Measurements from ENCODE around the gene ARL4A.
A peak's percentile ranks its signal among the peaks of the same experiment; 100 is the strongest.
"Not testable (repeated sequence)": the region's sequence is repeated elsewhere in the genome, so short reads cannot be mapped to it uniquely, and the experiment has no call there.

ARL4A gene, protein sequence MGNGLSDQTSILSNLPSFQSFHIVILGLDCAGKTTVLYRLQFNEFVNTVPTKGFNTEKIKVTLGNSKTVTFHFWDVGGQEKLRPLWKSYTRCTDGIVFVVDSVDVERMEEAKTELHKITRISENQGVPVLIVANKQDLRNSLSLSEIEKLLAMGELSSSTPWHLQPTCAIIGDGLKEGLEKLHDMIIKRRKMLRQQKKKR

DNA sequence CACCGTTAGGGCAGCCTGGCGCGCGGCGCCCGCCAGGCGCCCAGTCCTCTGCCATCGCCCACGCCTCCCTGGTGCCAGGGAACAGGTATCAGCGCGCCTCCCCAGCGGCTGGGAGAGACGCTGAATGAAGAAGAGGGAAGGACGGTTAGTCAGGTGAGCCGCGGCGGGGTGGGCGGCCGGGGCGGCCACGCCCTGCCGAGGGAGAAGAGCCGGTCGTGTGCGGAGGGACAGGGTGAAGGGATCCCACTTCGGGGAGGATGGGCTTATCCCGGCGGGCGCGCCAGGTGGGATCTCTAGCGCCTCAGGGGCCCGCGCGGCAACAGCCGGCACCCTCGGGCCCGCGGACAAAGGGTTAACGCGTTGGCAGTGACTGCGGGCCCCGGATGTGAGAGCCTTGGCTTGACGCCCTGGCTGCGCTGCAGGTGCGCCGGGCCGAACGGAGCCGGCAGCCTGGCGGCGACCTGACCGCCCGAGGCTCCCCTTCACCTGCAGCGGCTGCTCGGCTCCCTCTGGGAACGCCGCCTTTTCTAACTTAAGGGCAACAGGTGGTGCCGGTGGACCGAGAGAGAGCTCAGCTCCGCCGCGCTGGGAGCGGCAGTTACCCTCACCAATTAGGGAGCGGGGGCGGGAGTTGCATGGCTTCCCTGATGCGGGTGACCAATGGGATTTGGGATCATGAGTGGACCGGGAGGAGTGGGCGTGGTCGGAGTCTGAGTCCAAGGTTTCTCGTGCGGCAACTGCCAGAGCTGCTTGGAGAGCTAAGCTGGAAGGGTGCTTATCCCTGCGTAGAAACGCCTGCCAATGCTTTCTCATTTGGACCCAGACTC is at the start of gene ARL4A:
ARL4A (plus strand) TSS at position 743 of the 827 bp plus-strand sequence. CDS start 622 bp downstream, outside the sequence.
- DNase-seq = peak; percentile 93

DNA sequence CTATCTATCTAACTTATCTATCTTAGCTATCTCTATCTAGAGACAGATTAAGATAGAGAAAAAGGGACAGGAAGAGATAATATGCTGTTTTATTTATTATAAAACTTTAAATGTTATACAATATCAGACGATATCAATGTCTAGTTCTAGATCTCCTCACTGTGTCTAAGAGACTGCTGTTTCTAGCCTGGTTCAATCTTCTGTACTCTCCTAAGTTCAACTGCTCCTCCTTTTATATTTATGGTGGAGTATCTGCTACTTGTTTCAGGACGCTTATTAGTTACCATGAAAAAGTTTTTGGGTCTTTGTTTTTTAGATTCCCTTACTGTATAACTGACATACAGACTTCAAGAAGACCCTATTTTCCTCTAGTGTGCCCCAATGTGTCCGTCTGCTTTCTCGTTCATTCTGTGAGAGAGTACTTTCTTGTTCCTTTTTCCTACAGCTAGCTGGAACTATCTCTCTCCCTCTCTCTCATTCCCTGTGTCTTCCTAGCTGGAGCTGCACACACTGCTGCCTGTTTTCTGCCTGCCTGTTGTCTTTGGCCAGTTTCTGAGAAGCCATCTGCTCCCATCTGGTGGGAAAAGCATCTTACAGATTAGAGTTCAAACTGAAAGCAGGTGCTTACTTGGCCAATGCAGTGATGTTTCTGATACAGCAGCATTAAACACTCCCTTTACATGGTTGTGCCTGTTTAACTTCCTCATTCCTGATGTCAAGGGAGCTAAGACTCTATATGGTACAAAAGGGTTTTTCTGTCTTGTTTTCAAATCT is 49.4 kb upstream of the ARL4A start:
- no peak for DNase-seq

DNA sequence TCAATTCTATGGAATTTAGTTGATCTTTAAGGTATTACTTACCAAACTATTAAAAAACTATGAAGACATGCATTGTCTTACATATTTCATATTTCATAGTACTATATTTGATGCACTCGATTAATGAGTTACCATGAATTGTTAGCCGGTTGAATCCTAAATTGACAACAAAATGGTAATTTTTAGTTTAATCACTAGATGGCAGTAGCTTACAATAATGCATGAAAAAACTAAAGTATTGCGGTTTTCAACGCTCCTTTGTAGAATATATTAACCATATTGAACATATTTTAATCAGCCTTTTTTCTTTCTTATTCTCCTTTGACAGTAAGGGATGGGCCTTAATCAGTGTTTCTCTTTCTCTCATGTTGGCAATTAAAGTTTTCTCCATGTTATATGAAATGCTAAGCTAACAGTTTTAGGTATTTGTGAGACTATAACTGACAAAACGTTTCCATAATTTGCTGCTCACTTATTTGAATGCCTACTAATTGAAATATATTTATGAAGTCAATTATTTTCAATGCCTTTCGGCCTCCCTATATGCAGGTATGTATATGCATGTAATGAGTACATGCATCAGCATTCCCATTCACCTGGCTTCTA is 48.5 kb upstream of the ARL4A start:
- DNase-seq = no peak

DNA sequence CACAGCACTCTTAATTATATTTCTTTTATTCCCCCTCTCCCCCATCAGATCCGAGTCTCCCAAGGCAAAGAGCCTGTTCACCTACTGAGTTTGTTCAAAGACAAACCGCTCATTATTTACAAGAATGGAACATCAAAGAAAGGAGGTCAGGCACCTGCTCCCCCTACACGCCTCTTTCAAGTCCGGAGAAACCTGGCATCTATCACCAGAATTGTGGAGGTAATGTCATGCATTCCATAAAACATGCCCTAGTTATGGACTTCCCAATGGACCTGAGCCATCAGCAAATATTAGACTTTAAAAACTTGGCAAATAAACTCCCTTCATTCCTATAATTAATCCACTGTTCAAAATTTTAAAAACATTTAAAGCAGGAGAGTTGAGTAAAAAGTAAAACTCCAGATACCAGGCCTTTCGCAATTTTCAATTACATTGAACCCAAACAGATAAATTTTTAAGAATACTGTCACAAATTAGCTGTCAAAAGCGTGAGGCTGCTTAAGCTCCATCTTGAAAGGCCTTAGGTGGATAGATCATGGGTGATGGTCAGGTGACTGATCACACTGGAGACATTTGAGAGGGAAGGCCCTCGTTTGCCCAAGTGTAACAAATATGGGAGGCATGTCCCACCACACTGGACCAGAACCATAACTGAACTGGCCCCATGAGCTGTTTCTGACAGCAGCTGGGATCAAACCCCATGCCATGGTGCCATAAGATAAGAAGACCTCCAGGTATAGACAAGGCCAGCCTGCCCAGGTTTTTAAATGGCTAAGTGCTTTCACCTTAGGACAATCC is 46.9 kb upstream of the ARL4A start:
- DNase-seq = no peak

DNA sequence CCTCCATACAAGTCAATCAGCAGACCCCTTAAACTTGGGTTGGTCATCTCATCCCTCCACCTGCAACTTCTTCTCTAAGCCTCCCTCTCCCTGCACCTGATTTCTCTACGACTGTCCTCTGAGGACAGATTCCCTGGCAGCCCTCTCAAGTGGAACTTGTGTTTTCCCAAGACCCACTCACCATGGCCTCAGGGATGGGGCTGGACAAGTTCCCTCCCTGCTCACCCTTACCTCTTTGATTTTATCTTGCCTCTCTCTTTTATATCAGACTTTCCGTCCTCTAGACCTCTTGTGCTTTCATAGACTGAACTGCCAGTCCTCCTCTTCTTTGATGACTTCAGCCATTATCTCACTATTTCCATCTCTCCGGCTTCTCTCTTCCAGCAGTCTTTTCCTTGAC is 46.2 kb upstream of the ARL4A start:
- DNase-seq = no peak

DNA sequence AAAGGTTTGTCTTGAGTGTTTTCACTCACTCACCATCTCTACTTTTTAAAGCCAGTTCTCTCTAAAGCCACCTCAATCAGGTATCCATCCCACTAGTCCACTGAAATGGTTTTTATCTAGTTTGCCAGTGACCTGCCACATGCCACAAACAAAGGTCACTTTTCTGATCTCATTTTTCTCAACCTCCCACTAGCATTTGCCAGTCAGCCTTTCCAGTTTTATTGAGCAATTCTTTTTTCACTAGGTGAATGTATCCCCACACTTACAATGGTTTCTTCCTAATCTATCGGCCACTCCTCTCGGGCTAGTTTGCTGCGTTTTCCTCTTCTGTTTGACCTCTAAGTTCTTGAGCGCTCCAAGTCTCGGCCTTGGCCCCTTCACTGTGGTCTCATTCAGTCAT is 44.9 kb upstream of the ARL4A start:
- no peak for DNase-seq

DNA sequence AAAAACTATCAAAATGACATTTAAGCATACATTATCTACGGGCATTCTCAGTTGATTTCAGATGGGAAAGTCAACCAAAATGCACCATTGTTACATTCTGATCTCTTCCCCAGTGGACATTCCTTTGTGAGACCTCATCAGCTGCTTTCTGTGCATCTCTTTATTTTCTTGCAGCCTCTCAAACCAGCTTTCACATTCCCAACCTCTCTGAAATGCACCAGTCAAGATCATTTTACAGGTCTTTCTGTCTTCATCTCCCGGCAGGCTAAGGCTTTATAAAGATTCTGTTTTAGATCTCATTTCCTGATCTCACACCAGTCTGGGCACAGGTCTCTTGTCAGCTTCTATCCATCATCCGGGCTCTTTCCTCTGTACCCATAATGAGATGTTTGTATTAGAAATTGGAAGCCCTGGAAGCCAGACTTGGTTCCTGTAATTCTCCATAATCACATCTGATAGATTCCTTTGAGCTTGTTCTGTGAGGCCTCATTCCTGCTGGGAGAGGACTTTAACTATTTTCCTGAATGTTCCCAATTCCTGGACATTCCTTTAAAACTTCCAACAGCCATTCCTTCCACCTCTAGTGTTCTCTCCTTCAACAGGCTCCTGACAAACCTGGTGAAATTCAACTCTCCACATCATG is 44.3 kb upstream of the ARL4A start:
- no peak for DNase-seq

DNA sequence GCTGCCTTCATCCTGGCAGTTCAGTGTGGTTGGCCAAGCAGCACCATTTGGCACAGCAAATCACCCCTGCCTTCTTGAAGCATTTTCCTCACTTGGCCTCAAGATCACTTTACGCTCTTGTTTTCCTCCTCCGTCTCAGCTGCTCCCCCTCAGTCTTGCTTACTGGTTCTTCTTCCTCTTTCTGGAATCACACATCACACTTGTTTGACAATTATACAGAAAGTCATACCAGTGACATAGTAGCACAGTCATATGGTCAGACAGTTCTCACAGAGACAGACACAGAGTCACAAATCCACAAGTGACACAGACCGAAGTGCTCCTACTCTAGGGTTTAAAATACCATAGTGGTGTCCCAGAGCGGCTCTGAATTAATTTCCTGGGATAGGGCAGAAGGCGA is 43.8 kb upstream of the ARL4A start:
- no peak for DNase-seq

DNA sequence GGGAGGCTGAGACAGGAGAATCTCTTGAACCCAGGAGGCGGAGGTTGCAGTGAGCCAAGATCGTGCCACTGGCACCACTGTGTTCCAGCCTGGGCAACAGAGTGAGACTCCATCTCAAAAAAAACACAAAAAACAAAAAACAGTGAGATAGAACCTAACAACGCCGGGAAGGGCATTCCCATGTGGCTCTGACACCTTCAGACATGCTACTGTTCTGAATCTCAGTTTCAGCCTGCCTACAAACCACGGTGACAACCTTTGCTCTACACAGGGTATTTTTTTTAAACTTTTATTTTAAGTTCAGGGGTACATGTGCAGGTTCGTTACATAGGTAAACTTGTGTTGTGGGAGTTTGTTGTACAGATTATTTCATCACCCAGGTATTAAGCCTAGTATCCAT is 42.2 kb upstream of the ARL4A start:
- not testable (repeated sequence) for DNase-seq

DNA sequence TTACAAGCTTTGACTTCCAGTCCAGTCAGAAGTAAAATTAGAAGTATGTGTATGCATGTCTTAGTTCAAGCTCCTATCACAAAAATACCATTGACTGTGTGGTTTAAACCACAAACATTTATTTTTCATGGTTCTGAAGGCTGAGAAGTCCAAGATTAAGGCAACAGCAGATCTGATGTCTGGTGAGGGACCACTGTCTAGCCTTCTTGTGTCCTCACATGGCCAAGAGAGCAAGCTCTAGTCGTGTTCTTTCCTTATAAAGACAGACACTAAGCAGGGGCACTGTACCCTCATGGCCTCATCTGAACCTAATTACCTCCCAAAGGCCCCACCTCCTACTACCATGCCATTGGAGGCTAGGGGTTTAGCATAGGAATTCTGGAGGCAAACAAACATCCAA is 41.3 kb upstream of the ARL4A start:
- DNase-seq = no peak

DNA sequence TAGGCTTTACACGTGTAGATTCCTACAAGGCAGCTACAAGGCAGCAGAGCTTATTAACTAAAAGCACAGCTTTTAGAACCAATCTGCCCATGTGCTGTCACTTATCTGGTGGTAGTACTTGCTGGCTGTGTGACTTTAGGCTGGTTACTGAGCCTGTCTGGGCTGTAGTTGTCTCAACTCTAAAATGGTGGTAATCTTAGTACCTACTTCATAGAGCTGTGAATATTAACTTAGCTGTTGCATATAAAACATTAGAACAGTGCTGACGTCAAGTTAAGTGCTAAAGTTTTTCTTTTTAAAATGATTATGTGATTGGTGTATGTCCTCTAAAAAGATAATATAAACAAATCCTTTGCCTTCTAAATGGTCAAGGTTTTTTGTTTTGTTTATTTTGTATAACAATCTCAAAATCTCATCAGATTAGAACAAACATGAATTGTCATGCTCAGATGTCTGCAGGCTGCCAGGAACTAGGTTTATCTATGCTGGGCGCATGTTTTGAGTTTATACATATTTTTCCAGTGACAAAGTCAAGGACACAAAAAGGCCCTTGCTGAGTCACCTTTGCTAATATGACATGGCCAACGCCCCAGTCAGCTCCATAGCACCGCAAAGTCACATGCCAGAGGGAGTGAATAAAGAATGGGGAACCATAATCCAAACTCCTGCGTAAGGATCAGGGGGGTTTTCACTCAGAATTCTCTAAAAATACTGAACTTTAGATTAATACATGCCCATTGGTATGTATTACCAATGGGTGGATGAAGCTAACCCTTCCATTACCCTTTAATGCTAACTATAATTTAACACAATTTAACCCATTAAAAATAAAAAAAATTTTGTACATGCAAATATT is 39.8 kb upstream of the ARL4A start:
- no peak for DNase-seq

DNA sequence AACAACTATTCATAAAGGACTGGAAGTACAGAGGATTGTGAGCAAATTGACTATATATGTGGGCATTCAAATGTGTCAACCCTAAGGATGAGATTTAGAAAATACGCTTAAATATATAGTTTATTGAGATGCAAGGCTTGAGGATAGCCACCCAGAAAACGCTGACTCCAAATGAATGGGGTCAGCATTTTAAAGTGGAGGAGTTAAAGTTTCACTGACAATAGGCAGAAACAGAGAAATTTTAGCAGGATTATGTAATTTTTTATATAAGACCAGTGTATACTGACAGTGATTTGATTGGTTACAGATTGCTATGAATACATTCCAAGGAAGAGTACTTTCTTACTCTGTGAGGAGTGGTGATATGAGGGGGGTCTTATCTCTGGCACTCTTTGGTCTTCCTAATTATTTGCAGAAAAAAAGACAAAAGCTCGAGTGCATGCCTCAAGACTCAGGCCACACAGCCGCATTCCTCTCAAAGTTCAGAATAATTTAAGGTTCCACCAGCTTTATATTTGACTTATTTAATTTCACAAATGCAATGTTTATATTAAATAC is 38.6 kb upstream of the ARL4A start:
- DNase-seq = no peak

DNA sequence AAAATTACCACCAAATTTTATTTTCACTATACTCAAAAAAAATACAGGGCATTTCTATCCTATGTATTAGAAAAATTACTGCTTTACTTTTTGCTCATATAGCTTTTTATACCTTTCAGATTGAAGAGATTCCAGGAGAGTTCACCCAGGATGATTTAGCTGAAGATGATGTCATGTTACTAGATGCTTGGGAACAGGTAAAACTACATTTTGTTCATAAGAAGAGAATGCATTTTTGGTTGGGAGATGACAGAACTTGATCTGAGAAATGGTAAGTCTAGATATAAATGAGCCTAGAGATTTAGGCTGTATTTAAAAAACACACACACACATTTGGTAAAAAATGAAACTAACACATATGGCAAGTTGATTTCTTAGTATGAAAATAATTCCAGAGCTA is 38.1 kb upstream of the ARL4A start:
- DNase-seq = no peak

DNA sequence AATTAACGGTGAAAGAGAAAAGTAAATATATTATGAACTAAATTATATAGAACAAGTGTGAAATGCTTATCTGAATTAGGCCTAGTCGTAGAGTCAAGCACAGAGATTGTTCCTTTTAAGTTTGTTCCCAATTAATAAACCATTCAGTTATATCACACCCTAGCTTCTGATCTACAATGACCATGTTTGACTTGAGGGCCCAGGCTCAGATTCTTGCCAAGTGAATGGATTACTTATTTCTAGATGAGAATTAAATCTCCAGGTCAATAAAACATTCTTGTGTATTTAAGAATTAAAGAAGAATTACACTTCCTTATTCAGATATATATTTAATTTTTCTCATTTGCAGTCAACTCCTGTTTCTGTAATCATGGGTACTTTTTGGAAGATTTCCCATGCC is 37.4 kb upstream of the ARL4A start:
- no peak for DNase-seq

DNA sequence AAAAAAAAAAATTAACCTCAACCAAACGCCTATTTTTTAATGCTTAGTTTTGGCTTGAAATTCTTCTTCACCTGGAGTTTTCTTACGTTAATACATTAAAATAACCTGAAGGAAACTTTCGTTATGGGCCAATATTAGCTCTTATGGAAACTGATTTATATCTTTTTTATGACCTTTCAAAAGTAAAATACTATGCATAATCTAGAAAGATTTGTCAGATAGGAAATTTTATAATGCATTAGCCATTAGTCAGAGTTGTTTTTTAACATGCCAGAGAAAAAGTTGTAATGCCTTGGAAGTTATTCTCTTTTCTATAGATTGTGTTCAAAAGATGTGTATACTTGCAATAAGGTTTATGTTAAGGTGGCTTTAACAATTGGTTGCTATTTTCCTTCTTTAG is 34.3 kb upstream of the ARL4A start:
- DNase-seq = no peak

DNA sequence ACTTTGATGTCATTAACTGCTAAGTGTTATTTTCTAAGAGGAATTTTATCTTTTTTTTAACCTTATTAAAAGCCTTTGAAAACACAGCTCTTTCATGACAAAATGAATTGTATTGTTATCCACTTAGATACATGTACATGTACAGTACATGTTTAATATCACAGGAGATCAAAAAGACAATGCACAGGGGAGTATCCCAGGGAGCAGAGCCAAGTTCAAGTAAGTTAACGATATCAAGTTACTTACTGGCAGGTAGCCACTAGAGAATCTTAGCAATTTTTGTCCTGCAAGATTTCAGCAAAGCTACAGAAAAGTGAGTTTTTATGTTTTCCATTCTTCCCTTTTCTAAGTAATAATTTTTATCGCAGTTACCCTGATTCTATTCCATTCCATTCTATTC is 33.9 kb upstream of the ARL4A start:
- DNase-seq = no peak

DNA sequence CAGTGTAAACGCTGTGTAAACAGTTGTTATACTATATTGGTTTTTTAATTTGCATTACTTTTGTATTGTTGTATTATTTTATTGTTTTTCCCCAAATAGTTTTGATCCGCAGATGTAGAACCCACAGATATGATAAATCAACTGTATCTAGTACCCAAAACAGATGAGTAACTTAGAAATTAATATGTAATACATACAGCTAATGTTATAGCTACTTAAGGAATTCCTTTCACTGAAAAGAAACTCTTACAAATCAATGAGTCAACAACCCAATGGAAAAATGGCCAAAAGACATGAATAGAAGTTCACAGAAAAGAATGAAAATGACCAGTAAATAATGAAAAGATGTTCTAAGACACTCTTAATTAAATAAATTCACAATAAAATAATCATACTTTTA is 32.3 kb upstream of the ARL4A start:
- DNase-seq = no peak

DNA sequence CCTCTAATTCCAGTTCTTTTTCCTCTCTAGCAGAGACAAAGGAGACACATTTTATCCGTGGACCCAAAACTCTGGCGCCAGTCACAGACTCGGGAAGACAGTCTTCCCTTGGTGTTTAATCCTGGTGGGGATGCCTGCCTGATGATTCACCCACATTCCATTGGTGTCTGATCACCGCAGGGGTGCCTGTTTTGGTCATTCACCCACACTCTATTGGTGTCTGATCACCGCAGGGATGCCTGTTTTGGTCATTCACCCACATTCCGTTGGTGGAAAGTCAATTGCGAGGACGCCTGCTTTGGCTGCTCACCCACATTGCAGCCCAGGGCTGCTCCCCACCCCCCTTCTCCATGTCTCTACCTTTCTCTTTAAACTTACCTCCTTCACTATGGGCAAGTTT is 27.0 kb upstream of the ARL4A start:
- DNase-seq = not testable (repeated sequence)

DNA sequence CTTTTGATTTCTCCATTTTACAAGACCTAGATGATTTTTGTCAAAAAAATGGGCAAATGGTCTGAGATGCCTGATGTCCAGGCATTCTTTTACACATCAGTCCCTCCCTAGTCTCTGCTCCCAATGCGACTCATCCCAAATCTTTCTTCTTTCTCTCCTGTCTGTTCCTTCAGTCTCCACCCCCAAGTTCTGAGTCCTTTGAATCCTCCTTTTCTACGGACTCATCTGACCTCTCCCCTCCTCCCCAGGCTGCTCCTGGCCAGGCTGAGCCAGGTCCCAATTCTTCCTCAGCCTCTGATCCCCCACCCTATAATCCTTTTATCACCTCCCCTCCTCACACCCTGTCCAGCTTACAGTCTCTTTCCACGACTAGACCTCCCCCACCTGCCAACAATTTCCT is 26.4 kb upstream of the ARL4A start:
- DNase-seq = not testable (repeated sequence)

DNA sequence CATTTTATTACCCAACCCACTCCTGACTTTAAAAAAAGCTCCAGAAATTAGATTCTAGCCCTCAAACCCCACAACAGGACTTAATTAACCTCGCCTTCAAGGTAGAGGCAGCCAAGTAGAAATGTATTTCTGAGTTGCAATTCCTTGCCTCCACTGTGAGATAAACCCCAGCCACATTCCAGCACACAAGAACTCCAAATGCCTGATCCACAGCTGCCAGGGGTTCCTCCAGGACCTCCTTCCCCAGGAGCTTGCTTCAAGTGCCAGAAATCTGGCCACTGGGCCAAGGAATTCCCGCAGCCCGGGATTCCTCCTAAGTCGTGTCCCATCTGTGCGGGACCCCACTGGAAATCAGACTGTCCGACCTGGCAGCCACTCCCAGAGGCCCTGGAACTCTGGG is 25.9 kb upstream of the ARL4A start:
- DNase-seq = no peak
